Ascending aorta (tissue), 2 donors: ENCODE data around the gene CELF1. TPM values are rescaled to one million over a fixed set of nuclear protein-coding genes. Genes with fewer than 3 reads are reported as not detected.
A peak's percentile ranks its signal among the peaks of the same experiment; 100 is the strongest.
"Not testable (repeated sequence)": the region's sequence is repeated elsewhere in the genome, so short reads cannot be mapped to it uniquely, and the experiment has no call there.

ENCODE experiments used
- DNase-seq, 2 donors: peaks; one replicate each; pipeline ENCODE4 v3.0.0-alpha.2; 2019; ENCODE audit warnings: low spot score in 2 of 2
- H3K27ac ChIP-seq, 2 donors: fragments of 200-600 bp; sonication (generic); one replicate each; pipeline ENCODE4 v1.5.1; 2016 to 2017; ENCODE audit warnings: mild to moderate bottlenecking in 1 of 2
- H3K27me3 ChIP-seq: fragments of 200-600 bp; sonication (generic); one replicate; pipeline ENCODE4 v1.5.1; 2017
- H3K36me3 ChIP-seq, 2 donors: fragments of 200-600 bp; sonication (generic); one replicate each; pipeline ENCODE4 v1.5.1; 2016
- H3K4me1 ChIP-seq, 2 donors: fragments of 200-600 bp; sonication (generic); one replicate each; pipeline ENCODE4 v1.5.1; 2016 to 2017; ENCODE audit warnings: mild to moderate bottlenecking in 1 of 2
- H3K4me3 ChIP-seq, 2 donors: fragments of 200-600 bp; sonication (generic); one replicate each; pipeline ENCODE4 v1.5.1; 2016 to 2017; ENCODE audit warnings: mild to moderate bottlenecking in 1 of 2
- H3K9me3 ChIP-seq, 2 donors: fragments of 200-600 bp; sonication (generic); one replicate each; pipeline ENCODE4 v1.5.1; 2016
- intact Hi-C: fragments of 100-400 bp; cut with DNase I; formaldehyde crosslinking; loops from one replicate; pipeline ENCODE4 v1.15.1; 2023
- total RNA-seq: library from RNA; depleted of rRNA; stranded (reverse); fragments of >200 nt; gene quantifications from one replicate; pipeline ENCODE4 v1.1.0, GENCODE V29; 2016
- TF ChIP-seq, protein P1 (sequence below), 3 experiments: fragments of 200-600 bp in 2 of 3; fragments of 450-650 bp in 1 of 3; sonication (generic) in 2 of 3; IDR thresholded peaks; one replicate each; pipeline ENCODE4 v1.5.1; 2016 to 2019; ENCODE audit warnings: antibody characterized with exemption in 3 of 3, mild to moderate bottlenecking in 1 of 3, moderate library complexity in 1 of 3

The CELF1 gene
- total RNA-seq, 1 donor from 2014 or later = 68.9 TPM

DNA sequence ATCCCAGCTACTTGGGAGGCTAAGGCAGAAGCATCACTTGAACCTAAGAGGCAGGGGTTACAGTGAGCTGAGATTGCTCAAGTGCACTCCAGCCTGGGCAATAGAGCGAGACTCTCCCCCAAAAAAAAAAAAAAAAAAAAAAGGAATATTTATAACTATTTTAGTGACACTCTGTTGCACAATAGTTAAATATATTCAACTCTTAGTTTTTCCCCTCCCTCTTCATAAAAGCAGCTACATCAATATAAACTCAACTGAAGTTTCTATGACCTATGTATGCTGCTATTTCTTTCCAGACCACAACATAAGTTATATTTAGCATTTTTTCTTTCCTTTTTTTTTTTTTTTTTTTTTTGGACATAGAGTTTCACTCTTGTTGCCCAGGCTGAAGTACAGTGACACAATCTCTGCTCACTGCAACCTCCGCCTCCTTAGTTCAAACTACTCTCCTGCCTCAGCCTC, 19.2 kb downstream of the CELF1 start:
- peaks cover 12 to 44% of the 10 kb centered on the region in 2 donors for H3K4me1 ChIP-seq
- H3K36me3 ChIP-seq = no peaks in the 10 kb centered on the region
- peak overlapping the region; percentile 22 to 64 for H3K27ac ChIP-seq
- TF ChIP-seq, protein P1, sequence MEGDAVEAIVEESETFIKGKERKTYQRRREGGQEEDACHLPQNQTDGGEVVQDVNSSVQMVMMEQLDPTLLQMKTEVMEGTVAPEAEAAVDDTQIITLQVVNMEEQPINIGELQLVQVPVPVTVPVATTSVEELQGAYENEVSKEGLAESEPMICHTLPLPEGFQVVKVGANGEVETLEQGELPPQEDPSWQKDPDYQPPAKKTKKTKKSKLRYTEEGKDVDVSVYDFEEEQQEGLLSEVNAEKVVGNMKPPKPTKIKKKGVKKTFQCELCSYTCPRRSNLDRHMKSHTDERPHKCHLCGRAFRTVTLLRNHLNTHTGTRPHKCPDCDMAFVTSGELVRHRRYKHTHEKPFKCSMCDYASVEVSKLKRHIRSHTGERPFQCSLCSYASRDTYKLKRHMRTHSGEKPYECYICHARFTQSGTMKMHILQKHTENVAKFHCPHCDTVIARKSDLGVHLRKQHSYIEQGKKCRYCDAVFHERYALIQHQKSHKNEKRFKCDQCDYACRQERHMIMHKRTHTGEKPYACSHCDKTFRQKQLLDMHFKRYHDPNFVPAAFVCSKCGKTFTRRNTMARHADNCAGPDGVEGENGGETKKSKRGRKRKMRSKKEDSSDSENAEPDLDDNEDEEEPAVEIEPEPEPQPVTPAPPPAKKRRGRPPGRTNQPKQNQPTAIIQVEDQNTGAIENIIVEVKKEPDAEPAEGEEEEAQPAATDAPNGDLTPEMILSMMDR (IDR thresholded peaks at IDR 0.05) = no peak
- H3K4me3 ChIP-seq = no peak overlapping the region
- H3K27me3 ChIP-seq = no peaks in the 10 kb centered on the region
- H3K9me3 ChIP-seq = no peaks in the 10 kb centered on the region
- intact Hi-C loops = loop anchor here (2.0 kb wide), 1 partner anchor 19 kb away; the partner anchor contains the start of gene CELF1
- no peak for DNase-seq

DNA sequence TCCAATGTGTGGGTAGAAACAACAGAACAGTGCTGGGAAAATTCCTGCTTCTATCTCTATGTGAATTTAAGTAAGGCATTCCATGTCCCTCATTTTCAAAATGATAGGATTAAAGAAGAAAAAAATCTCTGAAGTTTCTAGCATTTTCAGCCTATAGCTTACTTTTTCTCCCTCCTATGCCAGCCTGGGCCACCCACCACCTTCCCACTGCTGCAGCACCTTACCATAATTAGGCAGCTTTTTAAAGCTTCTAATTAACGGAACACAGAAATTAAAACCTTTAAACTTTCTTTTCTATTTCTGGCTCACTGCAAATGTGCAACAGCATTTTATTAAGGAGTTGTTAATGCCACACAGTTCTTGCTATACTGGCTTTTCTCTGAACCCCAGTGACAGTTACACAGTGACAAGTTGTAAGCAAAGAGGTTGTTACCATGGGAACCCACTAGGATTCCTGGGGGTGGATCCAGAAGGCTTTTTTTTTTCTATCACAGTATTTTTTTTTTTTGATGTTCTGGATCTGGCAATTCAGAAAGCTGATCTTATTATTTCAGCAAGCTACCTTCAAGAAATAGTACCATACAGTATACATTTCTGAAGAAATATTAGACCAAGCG, 20.2 kb downstream of the CELF1 start:
- peak overlapping the region; percentile 22 to 64 for H3K27ac ChIP-seq
- no peak overlapping the region for H3K4me3 ChIP-seq
- no peak for DNase-seq
- intact Hi-C loops = loop anchor here (2.0 kb wide), 1 partner anchor 20 kb away; the partner anchor contains the start of gene CELF1
- H3K4me1 ChIP-seq = peaks cover 12 to 44% of the 10 kb centered on the region in 2 donors
- H3K9me3 ChIP-seq = no peaks in the 10 kb centered on the region
- TF ChIP-seq, protein P1 (IDR thresholded peaks at IDR 0.05) = no peak
- no peaks in the 10 kb centered on the region for H3K36me3 ChIP-seq
- no peaks in the 10 kb centered on the region for H3K27me3 ChIP-seq

DNA sequence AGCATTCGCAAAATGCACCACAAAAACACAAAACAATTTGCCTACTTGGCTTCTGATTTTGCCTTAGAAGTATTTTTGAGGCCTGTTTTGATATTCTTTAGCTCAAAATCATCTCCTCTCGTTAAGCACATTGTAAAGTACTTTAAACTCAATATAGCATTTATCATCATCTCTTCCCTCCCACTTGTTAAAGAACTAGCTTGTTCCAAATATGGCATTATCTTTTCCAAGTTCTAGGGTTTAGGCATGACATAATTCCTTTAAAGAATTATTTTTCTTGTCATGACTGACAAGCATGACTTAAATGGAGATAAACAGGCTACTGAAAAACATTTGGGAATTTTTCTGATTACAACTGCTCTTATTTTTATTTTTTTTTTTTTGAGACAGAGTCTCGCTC, 21.3 kb downstream of the CELF1 start:
- no peaks in the 10 kb centered on the region for H3K27me3 ChIP-seq
- intact Hi-C loops = loop anchor here (2.0 kb wide), 1 partner anchor 21 kb away; the partner anchor contains the start of gene CELF1
- TF ChIP-seq, protein P1 (IDR thresholded peaks at IDR 0.05) = no peak
- peaks cover 12 to 43% of the 10 kb centered on the region in 2 donors for H3K4me1 ChIP-seq
- no peak overlapping the region for H3K4me3 ChIP-seq
- no peak for DNase-seq
- no peaks in the 10 kb centered on the region for H3K36me3 ChIP-seq
- H3K9me3 ChIP-seq = no peaks in the 10 kb centered on the region
- peak overlapping the region in 1 of 2 donors; percentile 64 for H3K27ac ChIP-seq

DNA sequence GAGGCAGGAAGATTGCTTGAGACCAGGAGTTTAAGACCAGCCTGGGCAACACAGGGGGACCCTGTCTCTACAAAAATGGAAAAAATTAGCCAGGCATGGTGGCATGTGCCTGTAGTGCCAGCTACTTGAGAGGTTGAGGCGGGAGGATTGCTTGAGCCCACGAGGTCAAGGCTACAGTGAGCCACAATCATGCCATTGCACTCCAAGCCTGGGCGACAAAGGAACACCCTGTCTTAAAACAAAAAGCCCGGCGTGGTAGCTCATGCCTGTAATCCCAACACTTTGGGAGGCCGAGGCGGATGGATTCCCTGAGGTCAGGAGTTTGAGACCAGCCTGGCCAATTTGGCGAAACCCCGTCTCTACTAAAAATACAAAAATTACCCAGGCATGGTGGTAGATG, 22.2 kb downstream of the CELF1 start:
- peaks cover 12 to 34% of the 10 kb centered on the region in 2 donors for H3K4me1 ChIP-seq
- intact Hi-C loops, H3K36me3 ChIP-seq, DNase-seq, H3K9me3 ChIP-seq, H3K27me3 ChIP-seq, H3K4me3 ChIP-seq: not testable (repeated sequence)
- H3K27ac ChIP-seq = peak overlapping the region in 1 of 2 donors; percentile 40

DNA sequence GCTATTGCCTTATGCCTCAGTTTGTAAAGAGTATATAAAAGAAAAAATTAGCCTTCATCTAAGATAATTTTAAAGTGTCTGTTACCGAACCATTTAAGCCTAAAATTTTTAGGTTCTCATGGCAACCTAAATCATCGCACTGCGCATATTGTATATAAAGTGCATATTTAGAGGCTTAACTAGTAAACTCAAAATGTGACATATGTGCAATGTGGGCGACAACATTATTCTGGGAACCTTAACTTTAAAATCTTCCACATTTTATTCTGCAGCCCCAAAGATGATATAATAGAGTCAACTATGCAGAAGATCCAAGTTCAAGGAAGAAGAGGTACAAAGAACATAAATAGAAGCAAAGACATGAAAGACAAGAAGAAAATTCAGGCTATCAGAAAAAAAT, 23.0 kb downstream of the CELF1 start:
- H3K36me3 ChIP-seq = no peaks in the 10 kb centered on the region
- H3K27ac ChIP-seq = no peak overlapping the region
- intact Hi-C loops = no loop called here
- H3K9me3 ChIP-seq = no peaks in the 10 kb centered on the region
- TF ChIP-seq, protein P1 (IDR thresholded peaks at IDR 0.05) = no peak
- H3K4me3 ChIP-seq = no peak overlapping the region
- H3K27me3 ChIP-seq = no peaks in the 10 kb centered on the region
- DNase-seq = no peak
- peaks cover 16 to 40% of the 10 kb centered on the region in 2 donors for H3K4me1 ChIP-seq

DNA sequence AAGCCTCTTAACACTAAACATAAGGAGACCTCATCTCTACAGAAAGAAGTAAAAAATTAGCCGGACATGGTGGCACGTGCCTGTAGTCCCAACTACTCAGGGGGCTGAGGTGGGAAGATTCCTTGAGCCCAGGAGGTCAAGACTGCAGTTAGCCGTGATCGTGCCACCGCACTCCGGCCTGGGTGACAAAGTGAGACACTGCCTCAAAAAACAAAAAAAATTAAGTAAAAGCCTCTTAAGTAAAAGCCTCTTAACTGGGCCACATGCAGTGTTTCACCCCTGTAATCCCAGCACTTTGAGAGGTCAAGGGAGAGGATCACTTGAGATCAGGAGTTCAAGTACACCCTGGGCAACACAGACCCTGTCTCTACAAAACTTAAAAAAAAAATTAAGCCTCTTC, 25.7 kb downstream of the CELF1 start:
- DNase-seq = no peak
- peak overlapping the region; percentile 51 to 87 for H3K27ac ChIP-seq
- H3K36me3 ChIP-seq = no peaks in the 10 kb centered on the region
- H3K4me3 ChIP-seq = no peak overlapping the region
- no peaks in the 10 kb centered on the region for H3K9me3 ChIP-seq
- no peaks in the 10 kb centered on the region for H3K27me3 ChIP-seq
- intact Hi-C loops = no loop called here
- TF ChIP-seq, protein P1 (IDR thresholded peaks at IDR 0.05) = no peak
- peaks cover 10 to 40% of the 10 kb centered on the region in 2 donors for H3K4me1 ChIP-seq

DNA sequence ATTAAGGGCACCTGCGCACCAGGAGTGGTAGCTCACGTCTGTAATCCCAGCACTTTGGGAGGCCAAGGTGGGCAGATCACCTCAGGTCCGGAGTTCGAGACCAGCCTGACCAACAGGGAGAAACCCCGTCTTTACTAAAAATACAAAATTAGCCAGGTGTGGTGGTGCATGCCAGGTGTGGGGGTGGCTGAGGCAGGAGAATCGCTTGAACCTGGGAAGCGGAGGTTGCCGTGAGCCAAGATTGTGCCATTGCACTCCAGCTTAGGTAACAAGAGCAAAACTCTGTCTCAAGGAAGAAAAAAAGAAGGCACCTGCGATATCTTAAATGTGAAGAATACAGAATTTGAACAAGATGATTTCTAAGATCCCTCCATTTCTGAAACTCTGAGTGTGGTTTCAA, 26.9 kb downstream of the CELF1 start:
- peak overlapping the region; percentile 51 to 87 for H3K27ac ChIP-seq

More for the DNA sequence above, 26.9 kb downstream of the CELF1 start:
- H3K4me1 ChIP-seq = peaks cover 9 to 38% of the 10 kb centered on the region in 2 donors
- H3K4me3 ChIP-seq, H3K9me3 ChIP-seq, DNase-seq, intact Hi-C loops, H3K36me3 ChIP-seq, H3K27me3 ChIP-seq: not testable (repeated sequence)
